Thoracic aorta endothelial cell (primary cell): ENCODE measurements around the gene NUDCD3. TPM values are rescaled to one million over a fixed set of nuclear protein-coding genes. Genes with fewer than 3 reads are reported as not detected.

ENCODE experiments used
- small RNA-seq: library from RNA; depleted of rRNA; stranded (forward); fragments of <200 nt; gene quantifications from one replicate; pipeline ENCODE3, GENCODE V24; 2012
- total RNA-seq: library from RNA; depleted of rRNA; stranded (reverse); fragments of >200 nt; gene quantifications from 2 replicates; pipeline ENCODE4 v1.2.3, GENCODE V29; 2012

The NUDCD3 gene
- total RNA-seq = 74.5 and 81.8 TPM in 2 replicates

GRCh38 chr7:44490351-44491200 is at the start of gene NUDCD3:
Gene NUDCD3, minus strand, starts transcription at chr7:44490658. Its CDS starts 58 bp downstream, at chr7:44490600.

Small RNA genes within 50 kb of the gene (small RNA-seq; reads per million reads assigned to genes)
- gene RNU6-1097P = not detected

Other genes with a start within 250 kb of the NUDCD3 start
- gene CAMK2B, start 165.1 kb downstream of the NUDCD3 start, total RNA-seq = 1.1 and 1.8 TPM in 2 replicates
- not detected in 2 replicates for gene NPC1L1, start 50.7 kb upstream of the NUDCD3 start, total RNA-seq
- gene DDX56, start 83.2 kb upstream of the NUDCD3 start, total RNA-seq = 60.5 and 60.6 TPM in 2 replicates
- 73.5 and 87.5 TPM in 2 replicates for gene TMED4, start 91.6 kb upstream of the NUDCD3 start, total RNA-seq
- 58.6 and 72.6 TPM in 2 replicates for gene OGDH, start 116.0 kb upstream of the NUDCD3 start, total RNA-seq